Endothelial cell of umbilical vein (primary cell): ENCODE data around the gene ATP8B2. TPM values are rescaled to one million over a fixed set of nuclear protein-coding genes. Genes with fewer than 3 reads are reported as not detected.
A peak's percentile ranks its signal among the peaks of the same experiment; 100 is the strongest.

Experiments
- BruUV-seq: library from RNA; stranded (reverse); fragments of 400-500 nt; replicated peaks from 2 replicates; lab custom pipeline; 2021; lab: Mats Ljungman, UMichigan
- CTCF ChIA-PET: fragments of 300-600, 350-600 bp; sonication (Branson Sonifier 250); formaldehyde crosslinking; loops from one replicate; lab custom pipeline; 2021; ENCODE audit warnings: antibody characterized with exemption, inconsistent platforms; lab: Charles Lee
- POLR2A ChIA-PET: fragments of 300-600, 350-600 bp; sonication (Branson Sonifier 250); formaldehyde crosslinking; loops from one replicate; lab custom pipeline; 2021; ENCODE audit warnings: antibody characterized with exemption, inconsistent platforms; lab: Charles Lee
- DNase-seq: peaks from one replicate; pipeline ENCODE4 v3.0.0-alpha.2; 2011; ENCODE audit warnings: low read depth, low spot score
- FAIRE-seq: peaks from 2 replicates; lab custom pipeline; 2011; peaks lifted over from hg19 to GRCh38; lab: Jason Lieb, UNC
- H2AFZ ChIP-seq: 2 replicates; pipeline ENCODE4 v1.6.0; 2012; ENCODE audit warnings: low read depth, low read length, control low read depth, inconsistent platforms
- H3K27ac ChIP-seq: 2 replicates; pipeline ENCODE4 v1.5.1; 2011; ENCODE audit warnings: low read depth, mild to moderate bottlenecking, control low read depth, low read length, moderate library complexity; ENCODE audit not compliant: insufficient read depth
- H3K27me3 ChIP-seq, 2 experiments: 2 replicates each; pipeline versions ENCODE4 v1.6.0 to v1.6.1; 2011; ENCODE audit warnings: low read length in 2 of 2, mixed read lengths in 1 of 2; ENCODE audit not compliant: control insufficient read depth in 2 of 2, insufficient read depth in 2 of 2
- H3K36me3 ChIP-seq, 2 experiments: 2 replicates in 1 of 2; 3 replicates in 1 of 2; pipeline ENCODE4 v1.5.1; 2011; ENCODE audit warnings: low read length in 2 of 2, mild to moderate bottlenecking in 1 of 2, moderate library complexity in 1 of 2; ENCODE audit not compliant: control insufficient read depth in 2 of 2, insufficient read depth in 2 of 2; ENCODE audit errors: extremely low read depth in 1 of 2
- H3K4me1 ChIP-seq: 3 replicates; pipeline ENCODE4 v1.5.1; 2011; ENCODE audit warnings: mild to moderate bottlenecking, low read length; ENCODE audit not compliant: control insufficient read depth, insufficient read depth; ENCODE audit errors: extremely low read depth
- H3K4me2 ChIP-seq: 2 replicates; pipeline ENCODE4 v1.6.1; 2011; ENCODE audit warnings: low read length, control low read depth, mixed read lengths; ENCODE audit not compliant: insufficient read depth
- H3K4me3 ChIP-seq, 3 experiments: fragments of 200-600 bp in 1 of 3; sonication (generic), shearing (Covaris generic) in 1 of 3; replicated peaks in 1 of 3; 2 replicates each; pipeline ENCODE4 v1.5.1; 2011 to 2016; ENCODE audit warnings: control low read depth in 3 of 3, low read length in 3 of 3, mild to moderate bottlenecking in 2 of 3, inconsistent platforms in 1 of 3, low read depth in 1 of 3, moderate library complexity in 1 of 3; ENCODE audit not compliant: insufficient read depth in 1 of 3
- H3K79me2 ChIP-seq: 2 replicates; pipeline ENCODE4 v1.6.0; 2012; ENCODE audit warnings: low read length, inconsistent platforms; ENCODE audit not compliant: control insufficient read depth, insufficient read depth
- H3K9ac ChIP-seq: replicated peaks from 2 replicates; pipeline ENCODE3; 2011; ENCODE audit warnings: low read length, control low read depth; ENCODE audit not compliant: insufficient read depth; ENCODE audit errors: extremely low read depth
- H3K9me1 ChIP-seq: replicated peaks from 3 replicates; pipeline ENCODE4 v1.6.0; 2011; ENCODE audit warnings: mild to moderate bottlenecking, low read length; ENCODE audit not compliant: control insufficient read depth, insufficient read depth; ENCODE audit errors: extremely low read depth
- H3K9me3 ChIP-seq: replicated peaks from 2 replicates; pipeline ENCODE4 v1.5.1; 2012; ENCODE audit warnings: low read length, inconsistent platforms; ENCODE audit not compliant: control insufficient read depth, insufficient read depth
- H4K20me1 ChIP-seq: replicated peaks from 2 replicates; pipeline ENCODE3; 2011; ENCODE audit warnings: mild to moderate bottlenecking, low read length; ENCODE audit not compliant: control insufficient read depth, insufficient read depth; ENCODE audit errors: extremely low read depth
- EZH2 ChIP-seq: IDR thresholded peaks from 2 replicates; pipeline ENCODE4 v1.6.1; 2012; ENCODE audit warnings: borderline replicate concordance, low read depth, mild to moderate bottlenecking, moderate library complexity, low read length, inconsistent platforms; ENCODE audit not compliant: severe bottlenecking
- JUN ChIP-seq: IDR thresholded peaks from 2 replicates; pipeline ENCODE4 v1.6.1; 2011; ENCODE audit warnings: borderline replicate concordance, low read depth; ENCODE audit not compliant: insufficient read length, insufficient read depth
- dilution Hi-C: fragments of 300-500 bp; cut with MboI; formaldehyde crosslinking; loops from one replicate; pipeline ENCODE4 v1.15.0; 2019; ENCODE audit warnings: low sequenced_read_pairs; ENCODE audit not compliant: extremely low pct_ligation_motif_present
- intact Hi-C: fragments of 100-400 bp; cut with micrococcal nuclease; formaldehyde crosslinking; loops from one replicate; pipeline ENCODE4 v1.10.0; 2022
- polyA plus RNA-seq, 4 experiments: library from polyadenylated mRNA; depleted of rRNA in 3 of 4; stranded (reverse) in 3 of 4; unstranded in 1 of 4; fragments of >200 nt; gene quantifications; 2 replicates each; pipeline versions ENCODE4 v1.2.1 to v1.2.3, GENCODE V29; 2011 to 2012; ENCODE audit warnings: missing spikeins in 1 of 4
- total RNA-seq: library from RNA; stranded (reverse); gene quantifications from 2 replicates; pipeline ENCODE4 v1.2.3, GENCODE V29; 2021

The ATP8B2 gene
- total and polyA plus RNA-seq, 2 donors (not counting 3 experiments of a cell fraction or from before 2014, with no cell fraction given), result 64.7 to 72.8 TPM

DNA sequence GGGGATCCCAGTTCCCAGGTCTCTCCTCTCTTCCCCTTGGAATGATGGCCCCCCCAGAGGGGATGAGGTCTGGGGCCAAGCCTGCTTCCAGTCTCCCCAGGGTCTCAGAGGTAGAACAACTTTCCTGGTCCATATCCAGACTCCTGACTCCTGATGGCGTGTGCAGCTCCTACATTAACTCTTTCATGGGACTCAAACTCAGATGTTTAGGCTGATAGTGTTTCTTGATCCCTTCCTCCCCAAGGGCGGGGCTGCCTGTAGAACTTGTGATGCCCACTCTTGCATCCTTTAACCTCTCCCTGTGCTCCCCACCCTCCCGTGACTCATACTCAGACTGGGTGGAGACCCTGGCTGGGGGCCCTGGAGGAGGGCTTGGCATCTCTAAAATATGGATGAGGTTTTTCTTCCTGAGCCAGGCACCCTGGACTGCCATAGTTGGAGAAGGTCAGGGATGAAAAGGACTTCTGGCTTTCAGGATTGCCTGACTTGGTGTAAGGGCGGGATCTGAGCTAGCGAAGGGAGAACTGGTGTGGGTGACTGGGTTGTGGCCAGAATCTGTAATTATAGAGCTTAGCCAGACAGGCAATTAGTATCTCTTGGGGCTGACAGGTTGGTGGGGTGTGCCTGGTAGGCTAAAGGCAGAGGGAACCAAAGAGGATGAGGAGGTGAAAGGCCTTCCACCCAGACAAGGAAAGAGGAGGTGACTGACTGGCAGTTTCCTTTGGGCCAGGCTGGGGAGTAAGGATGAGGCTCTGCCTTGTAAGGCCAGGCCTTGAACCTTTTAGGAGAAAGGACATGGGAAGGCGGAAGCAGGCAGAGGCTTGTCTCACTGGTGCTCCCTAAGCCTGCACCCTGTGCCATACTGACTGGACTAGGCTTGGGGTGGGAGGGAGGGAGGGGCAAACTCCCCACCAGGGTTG, 1.5 kb downstream of the ATP8B2 start:
- H3K79me2 ChIP-seq, result peaks cover 7% of the 10 kb centered on the region
- dilution Hi-C loops, result no loop called here
- H2AFZ ChIP-seq, result no peak overlapping the region
- FAIRE-seq (no peak), DNase-seq (peak; percentile 15)
- intact Hi-C loops, result loop anchor here (1.0 to 5.0 kb wide), 7 partner anchors 8 to 232 kb away; partner anchors contain the start of genes HAX1, UBAP2L and UBE2Q1
- peak overlapping the region; percentile 65 for H3K9ac ChIP-seq
- TF ChIP-seq JUN, result peak; percentile 11
- TF ChIP-seq EZH2, result no peak
- H3K9me1 ChIP-seq, result no peaks in the 10 kb centered on the region
- H3K27ac ChIP-seq, result peak overlapping the region; percentile 52
- H3K9me3 ChIP-seq, result no peaks in the 10 kb centered on the region
- H3K36me3 ChIP-seq, result peaks cover 0 to 13% of the 10 kb centered on the region in 2 experiments
- ChIA-PET CTCF (interaction anchor here (0.7 to 7.8 kb wide), 13 partner anchors 8 to 317 kb away, joined by 3 to 210 read pairs (median 3); no protein-coding TSS in a partner anchor), POLR2A (interaction anchor here (1.0 kb wide), 1 partner anchor 8 kb away, joined by 4 read pairs; no protein-coding TSS in a partner anchor)
- H3K4me1 ChIP-seq, result peaks cover 22% of the 10 kb centered on the region
- peak overlapping the region in 2 of 3 experiments; percentile 75 to 88 for H3K4me3 ChIP-seq
- H3K4me2 ChIP-seq, result peak overlapping the region; percentile 73
- H3K27me3 ChIP-seq, result peaks cover 0 to 6% of the 10 kb centered on the region in 2 experiments
- BruUV-seq, result TSS peak; percentile 56
- H4K20me1 ChIP-seq, result no peaks in the 10 kb centered on the region
